ENCODE measurements around the gene FOXF2.
"Not testable (repeated sequence)": the region's sequence is repeated elsewhere in the genome, so short reads cannot be mapped to it uniquely, and the experiment has no call there.

Gene FOXF2

DNA sequence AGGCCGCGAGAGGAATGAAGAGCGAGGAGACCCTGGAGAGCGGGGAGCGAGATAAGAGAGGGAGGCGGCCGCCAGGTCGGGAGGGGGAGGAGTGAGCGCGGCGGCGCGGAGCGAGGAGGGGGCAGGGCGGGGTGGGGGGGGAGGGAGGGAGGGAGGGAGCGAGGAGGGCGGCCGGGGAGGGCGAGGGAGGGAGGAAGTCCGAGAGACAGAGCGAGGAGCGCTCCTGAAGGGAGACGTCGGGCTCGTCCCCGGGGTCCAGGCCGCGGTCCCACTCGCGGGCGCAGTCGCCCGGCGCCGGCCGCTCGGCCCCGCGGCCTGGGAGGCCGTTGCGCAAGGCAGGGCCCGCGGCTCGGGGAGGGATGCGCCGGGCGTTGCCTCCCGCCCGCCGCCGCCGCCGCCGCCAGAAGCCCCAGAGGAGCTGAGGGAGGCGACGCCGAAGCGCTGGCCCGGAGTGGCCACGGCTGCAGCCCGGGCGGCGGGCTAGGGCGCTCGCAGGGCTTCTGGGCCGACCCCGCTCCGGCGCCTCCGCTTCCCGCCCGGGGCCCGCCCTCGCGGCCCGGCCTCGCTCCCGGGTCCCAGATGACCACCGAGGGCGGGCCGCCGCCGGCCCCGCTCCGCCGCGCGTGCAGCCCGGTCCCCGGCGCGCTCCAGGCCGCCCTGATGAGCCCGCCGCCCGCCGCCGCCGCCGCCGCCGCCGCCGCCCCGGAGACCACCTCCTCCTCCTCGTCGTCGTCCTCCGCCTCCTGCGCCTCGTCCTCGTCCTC is at the start of gene FOXF2:
Gene FOXF2, plus strand, starts transcription at position 208 of the 764 bp plus-strand sequence. Its CDS starts 372 bp downstream, at position 580.
- no peak for DNase-seq

DNA sequence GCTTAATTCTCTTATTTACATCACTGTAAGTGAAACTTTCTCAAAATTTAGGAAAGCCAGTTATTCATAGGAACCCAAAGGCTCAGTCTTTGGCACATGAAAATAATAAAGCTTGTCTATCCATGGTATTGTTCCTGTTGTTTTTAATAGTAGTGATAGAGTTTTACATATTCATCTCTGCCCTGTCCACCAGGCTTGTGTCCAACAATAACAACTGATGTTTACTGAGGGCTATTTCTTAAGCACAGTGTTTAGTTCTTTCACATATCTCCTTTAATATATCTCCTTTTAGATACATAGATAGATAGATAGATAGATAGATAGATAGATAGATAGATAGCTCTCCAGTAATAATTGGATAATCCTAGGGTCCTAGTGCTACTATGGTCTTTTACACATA is 43.3 kb upstream of the FOXF2 start:
- no peak for DNase-seq

DNA sequence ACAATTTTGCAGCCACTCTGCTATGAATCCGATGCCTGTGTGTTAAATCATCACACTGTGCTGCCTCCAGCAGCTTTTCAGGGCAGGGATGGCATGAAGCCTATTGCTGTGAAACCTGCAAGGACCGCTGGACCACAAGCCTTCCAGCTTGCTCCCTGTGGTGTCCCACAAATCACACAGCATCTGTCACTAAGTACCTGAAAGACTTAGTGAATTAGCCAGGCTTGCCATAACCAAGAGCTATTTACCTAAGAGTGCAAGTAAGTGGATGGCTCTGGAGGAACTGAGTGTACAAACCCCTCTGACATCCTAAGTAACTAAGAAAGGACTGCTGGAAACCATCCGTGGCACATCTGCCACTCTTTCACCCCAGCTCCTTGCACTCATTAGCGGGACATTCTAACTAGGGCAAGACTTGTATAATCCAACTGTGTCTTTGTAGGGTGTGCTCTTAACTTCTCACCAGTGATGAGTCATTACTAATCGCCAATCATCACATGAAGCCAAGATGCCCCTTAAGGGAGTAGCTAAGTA is 42.8 kb upstream of the FOXF2 start:
- no peak for DNase-seq

DNA sequence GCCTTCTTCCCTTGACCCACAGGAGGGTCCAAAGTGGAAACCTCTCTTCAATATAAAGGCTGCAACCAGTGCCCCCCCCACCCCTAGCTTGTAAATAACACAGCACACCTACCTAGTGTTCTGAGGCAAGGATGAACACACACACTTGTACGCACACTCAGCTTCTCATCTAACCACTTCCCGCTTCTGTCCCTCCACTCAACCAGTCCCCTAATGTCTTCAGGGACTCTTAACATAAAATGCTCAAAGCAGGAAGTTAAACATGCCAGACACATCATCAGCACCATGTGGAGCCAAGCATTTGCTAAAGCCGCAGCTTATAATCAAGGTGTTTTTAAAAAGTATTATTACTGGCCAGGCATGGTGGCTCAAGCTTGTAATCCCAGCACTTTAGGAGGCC is 42.2 kb upstream of the FOXF2 start:
- no peak for DNase-seq

DNA sequence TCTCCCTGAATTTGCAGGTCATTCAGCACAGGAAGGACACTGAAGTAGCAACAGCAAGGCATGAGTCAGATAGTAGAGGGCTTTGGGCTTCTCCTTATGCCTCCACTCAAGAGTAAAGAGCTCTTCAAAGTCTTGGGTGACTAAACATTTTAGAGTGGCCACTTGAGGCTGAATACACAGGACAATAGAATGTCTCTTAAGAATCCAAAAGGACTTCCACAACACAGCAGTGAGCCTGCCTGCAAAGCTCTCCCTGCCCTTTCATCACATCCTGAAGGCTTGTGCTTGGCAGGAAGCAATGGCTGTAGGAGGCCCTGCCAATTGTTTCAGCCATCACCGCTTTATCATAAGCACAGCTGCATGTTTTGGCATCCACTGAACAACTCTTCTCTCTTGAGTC is 40.7 kb upstream of the FOXF2 start:
- DNase-seq, result no peak

DNA sequence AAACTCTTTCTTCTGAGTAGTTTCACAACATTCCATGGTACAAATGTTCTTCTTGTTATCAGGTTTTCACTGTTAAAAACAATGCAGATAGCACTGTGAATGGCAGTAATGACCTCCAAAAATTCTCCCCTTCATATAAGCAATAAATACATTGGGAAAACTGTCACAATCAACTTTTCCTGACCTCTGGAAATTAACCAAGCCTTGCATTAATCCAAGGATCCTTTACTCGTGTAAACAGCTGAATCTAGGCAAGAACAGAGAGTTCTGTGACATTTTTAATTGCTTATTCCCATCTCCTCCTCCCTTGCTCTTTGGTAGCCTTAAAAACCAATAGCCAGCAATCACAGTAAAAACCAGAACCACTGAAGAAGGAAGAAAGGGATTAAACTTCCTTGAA is 39.7 kb upstream of the FOXF2 start:
- DNase-seq, result no peak

DNA sequence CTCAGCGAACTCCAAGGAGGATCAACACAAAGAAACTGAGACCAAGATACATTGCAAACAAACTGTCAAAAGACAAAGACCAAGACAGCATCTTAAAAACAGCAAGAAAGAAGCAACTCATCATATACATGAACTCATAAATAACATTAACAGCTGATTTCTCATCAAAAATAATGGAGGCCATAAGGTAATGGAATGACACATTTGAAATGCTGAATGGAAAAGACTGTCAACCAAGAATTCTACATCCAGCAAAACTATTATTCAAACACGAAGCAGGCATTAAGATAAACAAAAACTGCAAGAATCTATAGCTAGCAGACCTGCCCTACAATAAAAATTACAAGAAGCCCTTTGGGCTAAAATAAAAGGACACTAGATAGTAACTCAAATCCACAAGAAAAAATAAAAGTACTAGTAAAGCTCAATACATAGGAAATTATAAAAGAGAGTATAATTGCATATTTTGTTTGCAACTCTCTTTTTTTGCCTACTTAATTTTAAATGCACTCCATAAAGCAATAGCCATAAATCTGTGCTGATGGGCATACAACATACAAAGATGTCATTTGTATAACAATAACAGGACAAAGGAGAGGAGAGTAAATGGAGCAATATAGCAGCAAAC is 37.9 kb upstream of the FOXF2 start:
- no peak for DNase-seq

DNA sequence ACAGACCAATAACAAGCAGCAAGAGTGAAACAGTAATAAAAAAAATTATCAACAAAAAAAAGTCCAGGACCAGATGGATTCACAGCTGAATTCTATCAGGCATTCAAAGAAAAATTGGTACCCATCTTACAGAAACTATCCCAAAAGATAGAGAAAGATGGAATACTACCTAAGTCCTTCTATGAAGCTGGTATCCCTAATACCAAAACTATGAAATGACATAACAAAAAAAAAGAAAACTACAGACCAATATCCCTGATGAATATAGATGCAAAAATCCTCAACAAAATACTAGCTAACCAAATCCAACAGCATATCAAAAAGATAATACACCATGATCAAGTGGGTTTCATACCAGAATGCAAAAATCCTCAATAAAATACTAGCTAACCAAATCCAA is 34.3 kb upstream of the FOXF2 start:
- DNase-seq, result not testable (repeated sequence)

DNA sequence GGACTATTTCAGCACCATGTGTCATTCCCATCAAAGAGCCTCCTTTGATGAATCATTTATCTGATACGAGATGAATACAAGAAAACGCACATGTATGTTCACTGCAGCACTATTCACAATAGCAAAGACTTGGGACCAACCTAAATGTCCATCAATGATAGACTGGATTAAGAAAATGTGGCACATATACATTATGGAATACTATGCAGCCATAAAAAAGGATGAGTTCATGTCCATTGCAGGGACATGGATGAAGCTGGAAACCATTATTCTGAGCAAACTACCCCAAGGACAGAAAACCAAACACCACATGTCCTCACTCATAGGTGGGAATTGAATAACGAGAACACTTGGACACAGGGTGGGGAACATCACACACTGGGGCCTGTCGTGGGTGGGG is 27.7 kb upstream of the FOXF2 start:
- not testable (repeated sequence) for DNase-seq

DNA sequence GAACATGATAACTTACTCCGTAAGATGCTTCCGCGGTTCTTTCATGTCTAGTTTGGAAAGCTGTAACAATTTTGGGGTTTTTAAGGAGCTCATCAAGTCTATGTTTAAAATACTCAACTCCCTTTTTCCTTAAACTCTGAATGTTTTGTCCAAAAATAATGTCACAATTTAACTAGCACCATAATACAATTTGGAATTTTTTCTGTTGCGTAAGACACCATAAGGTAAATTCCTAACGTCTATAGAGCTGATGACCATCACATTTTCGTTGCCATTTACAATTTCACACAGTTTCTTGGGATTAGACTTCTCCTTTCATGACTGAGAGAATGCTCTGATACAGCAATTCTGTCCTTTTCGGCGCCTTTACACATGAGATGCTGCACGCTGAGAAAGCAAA is 26.7 kb upstream of the FOXF2 start:
- no peak for DNase-seq

DNA sequence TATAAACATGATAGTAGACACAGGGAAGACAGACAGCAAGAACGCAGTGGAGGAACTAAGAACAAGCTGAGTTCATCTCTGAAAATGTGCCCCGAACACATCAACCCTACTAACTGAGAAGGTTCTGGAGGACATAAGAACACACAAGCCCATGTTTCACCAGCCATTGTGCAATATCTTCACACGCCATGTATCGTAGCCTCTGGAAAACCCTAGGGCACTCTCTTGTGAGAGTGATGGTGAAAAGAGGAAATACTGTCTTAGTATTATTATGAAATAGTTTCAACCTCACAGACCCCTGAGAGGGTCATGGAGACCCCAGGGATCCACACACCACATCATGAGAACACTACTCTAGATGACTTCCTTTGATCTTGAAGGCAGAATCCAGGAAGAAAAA is 26.1 kb upstream of the FOXF2 start:
- DNase-seq, result no peak

DNA sequence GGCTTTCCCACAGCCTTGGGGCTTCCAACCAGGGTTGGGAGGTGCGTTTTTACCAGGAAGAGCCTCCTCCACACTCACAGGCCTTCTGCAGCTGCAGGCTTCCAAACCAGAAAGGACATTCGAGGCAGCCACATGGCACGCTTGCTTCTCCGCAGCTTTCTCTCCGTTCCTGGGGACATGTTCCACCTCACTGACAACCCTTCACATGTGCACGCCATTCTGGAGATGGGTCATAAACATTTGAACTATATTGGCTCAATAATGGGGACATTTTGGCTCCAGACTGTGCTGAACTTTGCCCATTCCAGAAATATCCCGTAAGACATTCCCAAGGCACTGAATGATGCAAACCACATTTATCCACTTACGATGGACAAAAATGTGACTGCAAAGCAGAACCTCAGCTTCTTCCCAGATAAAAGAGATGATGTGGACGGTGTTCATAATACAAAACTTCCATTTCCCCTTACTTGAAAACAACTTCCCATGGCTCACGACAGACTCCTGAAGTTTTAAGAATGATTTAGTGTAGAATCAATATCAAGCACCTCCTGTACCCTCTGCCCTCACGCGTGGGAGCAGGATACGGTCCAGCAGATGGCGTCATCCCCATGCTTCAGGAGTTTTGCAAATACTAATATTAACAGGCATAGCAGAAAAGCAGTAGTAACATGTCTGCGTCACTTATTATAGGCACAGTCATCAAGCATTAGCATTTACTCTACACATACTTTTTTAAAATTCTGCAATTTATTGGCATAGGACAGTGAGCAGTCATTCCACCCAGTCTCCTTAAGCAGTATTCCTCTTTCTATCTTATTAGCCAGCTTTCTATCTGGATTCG is 25.4 kb upstream of the FOXF2 start:
- no peak for DNase-seq

DNA sequence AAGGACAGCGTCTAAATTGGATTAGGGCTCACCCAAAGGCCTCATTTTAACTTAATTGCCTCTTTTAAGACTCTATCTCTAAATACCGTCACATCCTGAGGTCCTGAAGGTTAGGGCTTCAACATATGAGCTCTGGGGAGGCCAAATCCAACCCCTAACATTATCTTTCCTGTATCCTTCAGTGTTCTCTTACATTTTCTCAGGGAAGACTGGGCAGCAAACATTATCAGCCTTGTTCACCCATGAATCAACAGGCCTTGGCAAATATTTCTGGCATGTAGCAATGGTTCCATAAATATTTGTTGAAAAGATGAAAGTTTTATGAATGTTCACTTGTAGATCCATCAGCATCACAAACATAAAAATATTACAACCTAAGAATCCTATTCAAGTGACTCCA is 24.6 kb upstream of the FOXF2 start:
- no peak for DNase-seq

DNA sequence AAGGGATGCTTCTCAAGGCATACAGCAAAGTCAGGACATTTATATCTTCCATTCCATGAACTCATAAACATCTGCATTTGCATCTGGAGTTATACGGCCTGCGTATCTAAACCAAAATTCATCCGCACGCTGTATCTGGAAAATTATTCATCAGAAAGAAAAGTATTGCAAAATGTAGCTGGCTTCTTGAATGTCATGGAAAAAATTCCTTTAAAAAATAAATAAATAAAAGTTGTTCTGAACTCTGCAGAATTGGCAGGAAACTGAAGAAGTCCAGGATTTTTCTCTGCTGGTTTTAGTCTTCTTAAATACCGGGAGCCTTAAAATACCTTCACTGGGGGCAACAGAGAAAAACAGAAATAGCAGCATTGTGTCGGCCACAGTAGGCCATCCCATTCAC is 23.7 kb upstream of the FOXF2 start:
- DNase-seq, result no peak

DNA sequence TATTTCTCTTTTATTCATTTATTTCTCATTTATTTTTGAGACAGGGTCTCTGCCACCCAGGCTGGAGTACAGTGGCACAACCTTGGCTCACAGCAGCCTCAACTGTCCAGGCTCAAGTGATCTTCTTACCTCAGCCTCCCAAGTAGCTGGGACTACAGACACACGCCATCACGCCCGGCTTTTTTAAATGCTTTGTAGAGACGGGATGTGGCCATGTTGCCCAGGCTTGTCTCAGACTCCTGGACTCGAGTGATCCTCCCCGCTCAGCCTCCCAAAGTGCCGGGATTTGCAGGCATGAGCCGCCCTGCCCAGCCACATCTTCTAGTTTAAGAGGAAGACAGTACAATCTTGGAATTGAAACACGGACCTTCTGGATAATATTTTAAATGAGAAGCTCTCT is 21.6 kb upstream of the FOXF2 start:
- DNase-seq, result no peak

DNA sequence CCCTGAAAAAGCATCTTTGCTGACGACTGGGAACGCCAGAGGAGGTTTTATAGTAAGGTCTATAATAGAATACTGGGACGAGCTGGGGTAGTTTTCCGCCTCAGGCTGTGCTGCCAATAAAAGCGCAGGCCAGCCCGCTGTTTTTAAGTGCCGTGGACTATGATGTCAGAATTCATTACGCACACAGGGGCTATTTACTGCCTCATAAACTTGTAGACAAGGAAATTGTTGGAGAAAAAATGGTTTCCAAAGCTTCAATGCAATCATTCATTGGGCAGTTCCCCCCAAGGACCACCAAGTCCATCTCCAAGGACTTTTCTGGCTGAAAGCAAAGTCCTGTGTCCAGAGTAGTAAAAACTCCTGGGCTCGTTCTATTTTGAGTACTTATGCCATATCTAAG is 20.4 kb upstream of the FOXF2 start:
- no peak for DNase-seq

DNA sequence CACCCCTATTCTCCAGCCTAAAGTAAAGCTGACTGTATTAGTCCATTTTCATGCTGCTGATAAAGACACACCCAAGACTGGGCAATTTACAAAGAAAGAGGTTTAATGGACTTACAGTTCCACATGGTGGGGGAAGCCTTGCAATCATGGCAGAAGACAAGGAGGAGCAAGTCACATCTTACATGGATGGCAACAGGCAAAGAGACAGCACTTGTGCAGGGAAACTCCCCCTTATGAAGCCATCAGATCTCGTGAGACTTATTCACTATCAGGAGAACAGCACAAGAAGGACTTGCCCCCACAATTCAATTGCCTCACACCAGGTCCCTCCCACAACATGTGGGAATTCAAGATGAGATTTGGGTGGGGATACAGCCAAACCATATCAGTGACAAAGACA is 19.7 kb upstream of the FOXF2 start:
- DNase-seq, result not testable (repeated sequence)

DNA sequence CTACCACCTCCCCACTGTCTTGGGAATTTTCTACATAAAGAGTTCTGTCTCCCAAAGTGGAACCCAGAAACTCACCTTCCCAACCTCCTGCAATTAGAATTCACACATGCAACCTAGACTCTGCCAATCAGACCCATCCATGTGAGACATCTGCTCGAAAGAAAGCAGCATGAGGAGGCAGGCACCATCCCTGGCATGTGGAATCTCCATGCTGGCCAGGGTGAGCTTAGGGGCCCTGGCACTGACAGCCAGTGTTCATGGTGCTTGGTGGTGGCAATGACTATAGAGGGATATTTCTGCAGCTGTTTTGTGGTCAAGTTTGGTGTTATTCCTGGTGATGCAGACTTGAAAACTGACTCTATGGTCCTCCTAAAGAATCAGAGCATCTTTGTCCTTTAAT is 17.4 kb upstream of the FOXF2 start:
- DNase-seq, result no peak

DNA sequence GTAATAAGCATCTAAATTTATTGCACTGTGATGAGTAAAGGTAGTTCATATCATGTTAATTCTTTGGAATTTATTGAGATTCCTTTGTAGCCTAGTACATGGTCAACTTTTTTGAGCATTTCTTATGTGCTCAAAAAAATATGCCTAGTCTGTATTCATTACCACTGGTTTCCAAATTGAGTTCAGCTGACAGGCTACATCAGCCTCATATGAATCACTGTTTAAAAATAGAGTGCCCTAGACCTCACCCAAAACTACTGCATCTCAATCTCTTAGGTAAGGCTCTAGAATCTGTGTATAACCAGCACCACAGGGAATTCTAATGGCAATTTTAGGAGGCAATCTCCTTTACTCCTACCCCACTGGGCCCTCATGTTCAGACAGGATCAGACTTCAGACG is 16.7 kb upstream of the FOXF2 start:
- DNase-seq, result no peak

DNA sequence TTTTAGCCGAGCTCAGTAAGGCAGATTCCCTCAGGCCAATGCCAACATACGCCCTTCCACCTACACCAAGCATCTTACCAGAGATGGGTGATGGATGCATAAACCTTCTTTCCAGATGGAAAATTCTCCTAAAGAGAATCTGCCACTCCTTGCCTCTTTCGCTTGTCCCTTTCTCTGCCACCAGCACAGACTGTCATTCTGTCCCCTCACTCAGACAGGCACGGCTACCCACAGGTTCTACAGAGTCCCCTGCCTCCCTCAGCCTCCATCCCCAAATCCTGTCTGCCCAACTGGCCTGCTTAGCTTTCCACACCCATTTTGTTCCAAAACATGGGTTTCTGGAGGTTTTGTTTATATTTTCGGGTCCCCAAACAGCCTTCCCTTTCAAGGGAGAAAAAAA is 12.7 kb upstream of the FOXF2 start:
- DNase-seq, result no peak

DNA sequence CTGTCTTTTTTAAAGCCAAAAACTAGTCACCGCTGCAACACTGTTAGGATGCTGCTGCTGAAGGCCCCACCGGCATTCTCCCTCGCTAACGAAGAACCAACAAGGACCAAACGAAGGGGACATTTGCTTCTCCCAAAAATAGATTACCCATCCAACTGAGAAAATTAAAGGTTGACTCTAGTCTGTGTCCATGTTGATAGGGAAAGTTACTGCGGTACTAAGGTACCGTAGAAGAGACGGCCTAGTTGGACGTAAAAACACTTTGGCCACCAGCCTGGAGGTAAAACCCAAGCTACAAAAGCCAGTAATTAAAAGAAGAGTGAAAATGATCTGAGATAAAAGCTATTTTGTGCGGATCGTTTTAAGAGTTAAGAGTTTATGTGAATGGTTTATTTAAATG is 11.8 kb upstream of the FOXF2 start:
- DNase-seq, result no peak

DNA sequence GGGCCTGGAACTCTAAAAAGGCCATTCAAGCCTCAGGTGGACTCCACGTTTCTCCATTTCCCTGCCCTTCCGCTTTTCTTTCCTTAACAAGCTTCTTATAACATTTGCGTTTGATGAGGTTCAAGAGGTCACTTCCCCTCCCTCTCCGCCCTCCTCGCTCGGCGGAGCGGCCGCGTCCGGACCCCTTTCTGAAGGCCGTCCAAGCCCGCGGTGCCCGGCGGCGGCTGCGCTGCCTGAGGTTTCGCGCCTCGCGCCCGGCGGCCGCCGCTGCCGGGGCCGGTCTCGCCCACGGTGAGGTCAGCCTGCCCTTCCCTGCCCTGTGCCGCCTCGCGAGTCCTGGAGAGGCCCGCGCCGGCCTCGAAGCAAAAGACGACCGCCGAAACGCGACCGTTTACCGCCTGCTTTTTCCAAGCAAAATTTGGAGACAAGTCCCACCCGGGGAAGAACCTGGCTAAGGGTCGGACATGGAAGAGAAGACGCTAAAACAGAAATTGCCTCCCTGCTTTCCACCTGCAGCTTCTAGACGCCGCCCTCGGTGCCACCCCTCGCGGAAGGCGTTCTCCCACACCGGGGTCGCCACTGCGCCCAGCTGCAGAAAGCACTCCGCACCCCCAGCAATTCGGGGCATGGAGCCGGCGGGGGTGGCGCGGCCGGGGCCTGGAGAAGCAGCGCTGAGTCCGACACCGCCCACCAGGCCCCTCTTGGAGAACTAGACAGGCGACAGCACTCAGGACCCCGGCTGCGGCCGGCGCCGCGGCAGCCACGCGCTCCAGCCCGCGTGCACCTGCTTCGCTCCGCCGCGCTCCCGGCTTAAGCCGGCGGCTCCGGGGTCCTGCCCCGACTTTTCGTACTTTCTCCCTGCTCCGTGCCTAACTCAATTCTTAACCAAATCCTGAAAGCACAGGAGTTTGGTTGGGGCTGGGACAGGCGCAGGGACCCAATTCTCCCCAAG is 11.0 kb upstream of the FOXF2 start:
- DNase-seq, result no peak

Measured in activated naive CD4-positive, alpha-beta T cell (primary cell).